SK-N-SH treated with all-trans-retinoic acid at 6 μM for 48 hours (cell line): ENCODE data around the gene DPY19L3.

Experiments
- SNAI2 ChIP-seq: fragments of 250-450 bp; sonication (Bioruptor Pico); IDR thresholded peaks from 2 replicates; pipeline ENCODE4 v1.5.0; 2020; ENCODE audit warnings: mild to moderate bottlenecking, moderate library complexity
- ZFP30 ChIP-seq: fragments of 450-650 bp; formaldehyde crosslinking; IDR thresholded peaks from 2 replicates; pipeline ENCODE4 v1.5.0; 2022; ENCODE audit warnings: mild to moderate bottlenecking, moderate library complexity

DNA sequence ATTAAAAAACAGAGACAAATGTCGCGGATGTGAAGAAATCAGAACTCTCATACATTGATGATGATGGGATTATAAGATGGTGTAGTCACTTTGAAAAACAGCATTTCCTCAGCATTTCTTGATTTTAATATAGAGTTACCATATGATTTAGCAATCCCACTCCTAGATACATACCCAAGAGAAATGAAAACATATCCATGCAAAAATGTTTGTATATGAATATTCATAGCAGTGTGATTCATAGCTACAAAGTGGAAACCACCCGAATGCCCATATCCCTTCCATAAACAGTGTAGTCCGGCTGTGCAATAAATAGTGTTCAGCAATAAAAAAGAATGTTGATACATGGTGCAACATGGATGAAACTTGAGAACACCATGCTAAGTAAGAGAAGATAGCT, 44.6 kb downstream of the DPY19L3 start:
- TF ChIP-seq SNAI2 (CRISPR knock-in tag) (no peak), ZFP30 (CRISPR knock-in tag) (no peak)
